Loucy (cell line): ENCODE data around the gene TMEM164.

Experiments
- CTCF ChIP-seq: fragments of 200-600 bp; sonication (generic); conservative IDR thresholded peaks from 2 replicates; pipeline ENCODE4 v1.5.1; 2014; ENCODE audit warnings: mild to moderate bottlenecking, antibody characterized with exemption, low read length
- EZH2phosphoT487 ChIP-seq: fragments of 200-600 bp; IDR thresholded peaks from 2 replicates; pipeline ENCODE4 v1.6.1; 2018; ENCODE audit warnings: antibody characterized with exemption, mild to moderate bottlenecking, moderate library complexity, borderline replicate concordance

GRCh38 chrX:110131031-110131430 is 128.1 kb downstream of the TMEM164 start:
- TF ChIP-seq CTCF (no peak), EZH2phosphoT487 (no peak)
